ACHN (cell line): ENCODE measurements around the gene CMIP.

Source experiments
- DNase-seq: peaks from one replicate; pipeline ENCODE4 v3.0.0-alpha.2; 2015
- in situ Hi-C: cut with HindIII; loops from 2 replicates; pipeline ENCODE4 v1.10.0; 2017; ENCODE audit warnings: low sequenced_read_pairs, low pct_ligation_motif_present, low pct_unique_long_range_greater_than_20kb

Gene CMIP

GRCh38 chr16:81443688-81444447 is 740 bp upstream of the CMIP start:
- in situ Hi-C loops = no loop called here
- DNase-seq = no peak

- peak; percentile 73 for DNase-seq
- in situ Hi-C loops = no loop called here
Observed at GRCh38 chr16:81445143-81445961, 744 bp downstream of the CMIP start.

- in situ Hi-C loops = no loop called here
- DNase-seq = no peak
Observed at GRCh38 chr16:81445966-81446906, 1.6 kb downstream of the CMIP start.

- no peak for DNase-seq
- in situ Hi-C loops = no loop called here
Observed at GRCh38 chr16:81446907-81447268, 2.3 kb downstream of the CMIP start.

GRCh38 chr16:81447383-81448101 is 2.9 kb downstream of the CMIP start:
- in situ Hi-C loops = no loop called here
- DNase-seq = no peak

GRCh38 chr16:81448154-81449131 is 3.8 kb downstream of the CMIP start:
- in situ Hi-C loops = no loop called here
- peak; percentile 67 for DNase-seq

- DNase-seq = no peak
- in situ Hi-C loops = no loop called here
Observed at GRCh38 chr16:81449241-81449640, 4.6 kb downstream of the CMIP start.

- no peak for DNase-seq
- in situ Hi-C loops = no loop called here
Observed at GRCh38 chr16:81449899-81450608, 5.4 kb downstream of the CMIP start.

- in situ Hi-C loops = no loop called here
- DNase-seq = no peak
Observed at GRCh38 chr16:81450783-81451491, 6.3 kb downstream of the CMIP start.

GRCh38 chr16:81451753-81452680 is 7.4 kb downstream of the CMIP start:
- in situ Hi-C loops = no loop called here
- no peak for DNase-seq

GRCh38 chr16:81453091-81453728 is 8.6 kb downstream of the CMIP start:
- no peak for DNase-seq
- in situ Hi-C loops = no loop called here

- DNase-seq = no peak
- in situ Hi-C loops = no loop called here
Observed at GRCh38 chr16:81454044-81454443, 9.4 kb downstream of the CMIP start.

GRCh38 chr16:81455006-81455405 is 10.4 kb downstream of the CMIP start:
- no peak for DNase-seq
- in situ Hi-C loops = no loop called here

- in situ Hi-C loops = no loop called here
Observed at GRCh38 chr16:81455720-81456494, 11.3 kb downstream of the CMIP start.

More at GRCh38 chr16:81455720-81456494, 11.3 kb downstream of the CMIP start:
- no peak for DNase-seq
